Inferior parietal cortex (tissue), 1 donor: ENCODE data around the gene SH3RF1.
"Not testable (repeated sequence)": the region's sequence is repeated elsewhere in the genome, so short reads cannot be mapped to it uniquely, and the experiment has no call there.

Experiments used
- DNase-seq: peaks from one replicate; pipeline ENCODE4 v3.0.0-alpha.2; 2016; ENCODE audit errors: extremely low spot score

Gene SH3RF1

DNA sequence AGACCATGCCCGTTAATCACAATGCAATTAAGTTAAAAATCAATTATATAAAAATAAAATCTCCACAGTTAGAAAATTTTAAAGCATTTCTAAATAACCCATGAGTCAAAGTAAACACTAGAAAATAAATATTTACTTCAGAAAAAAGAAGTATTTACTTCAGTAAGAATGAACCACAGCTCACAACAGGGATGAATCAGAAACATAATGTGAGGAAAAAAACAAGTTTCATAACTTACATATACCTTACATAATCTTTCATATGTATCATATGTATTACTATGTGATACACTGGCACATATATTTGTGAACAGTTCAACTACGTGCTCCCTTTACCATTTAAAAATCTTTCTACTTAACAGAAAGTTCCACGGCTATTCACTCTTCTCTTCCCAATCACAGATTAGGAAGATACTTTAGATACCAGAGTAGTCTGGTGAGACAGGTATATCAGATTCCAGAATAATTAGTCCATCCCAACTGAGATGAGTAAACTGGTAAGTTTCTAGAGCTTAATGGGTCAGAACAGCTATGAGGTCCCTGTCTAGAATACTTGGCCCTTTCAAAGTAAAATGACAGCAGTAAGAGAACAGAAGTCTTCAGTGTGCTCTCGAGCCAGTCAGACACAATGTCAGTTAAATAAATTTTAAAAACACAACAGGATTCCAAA, 70.3 kb downstream of the SH3RF1 start:
- no peak for DNase-seq

DNA sequence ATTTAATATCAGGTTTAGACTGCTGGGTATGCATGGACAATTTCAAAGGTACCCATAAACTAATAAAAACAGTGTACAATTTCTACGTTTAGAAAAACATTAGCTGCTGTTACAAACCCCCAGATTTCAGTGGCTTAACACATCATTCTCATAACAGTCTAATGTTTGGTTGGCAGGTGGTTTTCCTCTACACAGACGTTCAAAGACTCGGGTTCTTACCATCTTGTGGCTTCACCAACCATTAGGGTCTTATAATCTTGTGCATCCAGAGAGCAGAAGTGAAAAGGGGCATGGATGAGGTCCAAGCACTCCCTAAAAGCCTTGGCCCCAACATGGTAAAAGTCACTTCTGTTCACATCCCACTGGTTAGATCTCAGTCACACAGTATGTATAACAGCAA, 71.6 kb downstream of the SH3RF1 start:
- DNase-seq, result no peak

DNA sequence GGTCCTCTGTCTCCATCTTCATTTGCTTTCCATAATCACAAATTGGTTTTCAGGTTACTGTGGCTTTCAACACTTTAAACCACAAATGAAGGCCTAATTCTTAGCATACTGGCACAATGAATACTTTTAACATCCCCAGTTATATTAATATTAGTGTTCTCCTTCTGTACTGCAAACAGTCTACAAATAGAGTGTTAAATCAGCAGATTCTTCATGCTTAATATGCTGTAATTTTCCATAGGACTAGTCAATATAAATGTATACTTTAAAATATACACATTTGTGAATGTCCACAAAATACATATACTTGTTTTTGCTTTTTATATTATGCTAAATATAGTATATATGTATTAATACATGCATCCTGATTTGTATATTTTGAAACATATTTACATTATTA, 72.6 kb downstream of the SH3RF1 start:
- DNase-seq, result no peak

DNA sequence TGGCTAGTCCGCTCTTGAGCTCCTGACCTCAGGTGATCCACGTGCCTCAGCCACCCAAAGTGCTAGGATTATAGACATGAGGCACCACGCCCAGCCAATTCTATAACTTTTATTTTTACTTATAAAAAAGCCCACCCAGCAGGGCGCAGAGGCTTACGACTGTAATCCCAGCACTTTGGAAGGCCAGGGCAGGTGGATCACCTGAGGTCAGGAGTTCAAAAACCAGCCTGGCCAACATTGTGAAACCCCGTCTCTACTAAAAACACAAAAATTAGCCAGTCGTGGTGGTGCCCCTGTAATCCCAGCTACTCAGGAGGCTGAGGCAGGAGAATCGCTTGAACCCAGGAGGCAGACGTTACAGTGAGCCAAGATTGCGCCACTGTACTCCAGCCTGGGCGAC, 73.5 kb downstream of the SH3RF1 start:
- not testable (repeated sequence) for DNase-seq

DNA sequence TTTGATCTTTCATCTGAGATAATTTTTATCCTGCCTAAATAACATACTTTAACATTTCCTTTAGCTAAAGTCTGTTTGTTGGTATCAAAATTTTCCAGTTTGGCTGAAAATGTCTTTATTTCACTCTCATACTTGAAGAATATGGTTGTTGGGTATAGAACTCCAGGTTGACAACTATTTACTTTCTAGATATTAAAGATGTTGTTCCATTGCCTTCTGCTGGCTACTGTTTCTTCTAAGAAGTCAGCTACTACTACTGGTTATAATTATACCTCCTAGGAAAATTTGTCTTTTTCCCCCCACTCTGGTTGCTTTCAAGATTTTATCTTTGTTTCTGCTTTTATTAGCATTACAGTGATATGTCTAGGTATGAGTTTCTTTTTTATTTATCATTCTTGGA, 75.7 kb downstream of the SH3RF1 start:
- no peak for DNase-seq

DNA sequence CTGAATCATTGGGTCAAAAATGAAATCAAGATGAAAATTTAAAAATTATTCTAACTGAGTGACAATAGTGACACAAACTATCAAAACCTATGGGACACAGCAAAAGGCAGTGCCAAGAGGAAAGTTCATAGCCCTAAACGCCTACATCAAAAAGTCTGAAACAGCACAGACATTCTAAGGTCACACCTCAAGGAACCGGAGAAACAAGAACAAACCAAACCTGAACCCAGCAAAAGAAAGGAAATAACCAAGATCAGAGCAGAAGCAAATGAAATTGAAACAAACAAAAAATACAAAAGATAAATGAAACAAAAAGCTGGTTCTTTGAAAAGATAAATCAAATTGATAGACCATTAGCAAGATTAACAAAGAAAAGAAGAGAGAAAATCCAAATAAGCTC, 80.8 kb downstream of the SH3RF1 start:
- not testable (repeated sequence) for DNase-seq

DNA sequence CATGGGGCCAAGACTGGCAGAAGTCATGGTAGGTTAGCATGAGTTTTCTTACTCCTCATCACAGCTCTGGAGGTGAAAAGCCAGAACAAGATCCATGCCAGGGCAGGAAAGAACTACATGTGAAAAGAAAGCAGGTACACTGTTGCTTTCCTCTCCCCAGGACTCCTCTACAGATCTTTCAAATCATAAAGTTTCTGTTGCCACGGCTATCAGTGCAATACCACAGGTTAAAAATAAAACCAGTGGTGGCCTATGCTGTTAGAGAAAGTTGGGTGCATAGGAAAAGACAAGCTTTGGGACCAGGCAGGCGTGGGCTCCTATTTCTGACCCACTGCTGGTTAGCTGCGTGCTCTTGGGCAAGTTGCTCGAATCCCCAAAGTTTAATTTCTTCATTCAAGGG, 81.4 kb downstream of the SH3RF1 start:
- no peak for DNase-seq

DNA sequence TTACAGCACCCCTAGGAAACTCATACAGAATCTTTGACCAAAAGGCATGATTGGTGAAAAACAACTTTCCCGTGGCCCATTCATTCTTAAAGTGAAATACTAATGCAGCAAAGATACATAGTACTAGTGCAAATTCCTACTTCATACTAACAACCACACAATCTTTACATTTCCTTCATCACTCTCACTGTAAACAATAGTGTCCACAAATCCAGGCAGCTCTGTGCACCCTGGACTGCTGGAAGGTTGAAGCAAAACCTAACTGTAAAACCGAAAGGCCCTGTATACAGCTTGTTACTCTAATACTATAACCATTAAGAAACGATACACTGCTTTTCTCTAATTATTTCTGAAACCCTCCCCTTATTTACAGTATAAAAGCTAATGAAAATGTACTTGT, 82.6 kb downstream of the SH3RF1 start:
- DNase-seq, result no peak

DNA sequence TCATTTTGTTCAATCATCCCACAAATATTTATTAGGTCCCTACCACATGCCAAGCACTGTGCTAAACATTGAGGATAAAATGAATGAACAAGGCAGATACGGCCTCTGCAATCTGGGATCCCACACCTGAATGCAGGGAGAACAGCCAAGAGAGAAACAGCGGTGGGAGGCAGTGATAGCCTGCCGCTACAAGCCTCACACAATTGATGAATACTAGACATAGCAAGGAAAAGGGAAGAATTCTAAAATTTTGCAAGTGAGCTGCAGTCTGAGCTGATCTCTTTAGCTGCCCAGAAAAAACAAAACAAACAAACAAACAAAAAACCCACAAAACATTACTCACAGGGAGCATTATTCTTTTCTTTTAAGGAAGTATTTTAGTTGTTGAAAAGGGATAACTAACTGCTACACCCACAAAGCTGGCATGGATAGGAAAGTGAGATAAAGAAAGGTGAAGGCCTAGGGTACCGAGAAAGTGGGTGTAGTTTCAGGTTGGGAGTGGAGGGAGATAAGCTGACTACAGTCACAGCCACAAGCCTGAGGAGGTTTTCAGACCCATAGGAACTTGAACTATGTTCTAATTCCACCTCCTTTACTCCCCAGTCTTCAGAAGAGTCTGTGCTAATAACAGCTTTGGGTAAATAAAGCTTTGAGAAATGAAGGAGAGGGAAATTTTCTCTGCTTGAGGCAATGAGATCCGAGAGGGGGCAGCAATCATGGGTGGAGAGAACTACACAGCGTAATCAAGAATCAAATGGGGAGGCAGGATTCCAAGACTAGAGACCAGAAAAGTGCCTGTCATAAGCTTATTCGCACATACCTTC, 85.4 kb downstream of the SH3RF1 start:
- DNase-seq, result no peak

DNA sequence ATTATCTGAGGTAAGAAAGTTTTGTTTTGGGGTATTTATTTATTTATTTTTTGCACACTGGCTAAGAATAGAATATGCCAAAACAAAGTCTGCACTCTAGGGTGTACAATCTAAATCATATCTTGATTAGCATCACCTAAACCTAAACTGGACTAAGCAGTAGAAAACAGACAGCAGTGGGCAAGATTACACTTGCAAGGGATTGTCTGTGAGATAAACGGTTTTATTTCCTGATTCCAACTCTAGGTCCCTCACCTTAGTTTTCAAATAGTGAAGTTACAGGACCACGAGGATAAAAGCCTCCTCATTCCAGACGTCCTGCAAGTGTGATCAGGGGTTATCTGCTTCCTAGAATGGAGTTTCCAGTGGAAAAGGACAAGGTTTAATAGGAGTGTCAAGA, 86.1 kb downstream of the SH3RF1 start:
- no peak for DNase-seq

DNA sequence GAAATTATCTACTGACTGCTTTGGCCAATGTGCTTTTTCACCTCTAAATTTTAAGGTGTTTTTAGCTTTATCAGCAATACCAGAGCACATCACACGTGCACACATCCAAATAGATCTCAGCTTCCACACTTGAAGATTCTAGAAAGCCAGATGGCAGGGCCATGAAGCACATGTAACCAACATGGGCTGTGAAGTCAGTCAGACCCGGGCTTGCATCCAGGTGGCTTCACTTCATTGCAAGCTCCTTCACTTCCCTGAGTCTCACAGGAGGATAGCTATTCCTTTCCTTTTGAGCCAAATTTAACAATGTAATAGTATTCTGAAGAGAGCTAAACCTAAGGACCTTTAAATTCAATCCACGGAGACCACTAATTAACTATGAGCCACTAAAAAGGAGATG, 86.5 kb downstream of the SH3RF1 start:
- no peak for DNase-seq

DNA sequence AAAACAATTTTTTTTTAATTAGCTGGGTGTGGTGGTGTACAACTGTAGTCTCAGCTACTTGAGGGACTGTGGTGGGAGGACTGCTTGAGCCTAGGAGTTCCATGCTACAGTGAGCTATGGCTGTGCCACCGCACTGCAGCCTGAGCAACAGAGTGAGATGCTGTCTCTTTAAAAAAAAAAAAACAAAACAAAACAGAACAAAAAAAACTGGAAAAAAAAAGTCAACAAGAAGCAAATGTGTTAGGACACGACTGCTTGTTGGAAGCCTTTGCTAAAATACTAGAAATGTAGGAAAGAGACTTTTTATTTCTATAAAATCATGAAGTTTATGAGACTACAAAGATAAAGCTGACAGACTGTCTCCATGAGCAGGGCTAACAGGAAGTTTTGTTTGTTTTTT, 87.2 kb downstream of the SH3RF1 start:
- no peak for DNase-seq

DNA sequence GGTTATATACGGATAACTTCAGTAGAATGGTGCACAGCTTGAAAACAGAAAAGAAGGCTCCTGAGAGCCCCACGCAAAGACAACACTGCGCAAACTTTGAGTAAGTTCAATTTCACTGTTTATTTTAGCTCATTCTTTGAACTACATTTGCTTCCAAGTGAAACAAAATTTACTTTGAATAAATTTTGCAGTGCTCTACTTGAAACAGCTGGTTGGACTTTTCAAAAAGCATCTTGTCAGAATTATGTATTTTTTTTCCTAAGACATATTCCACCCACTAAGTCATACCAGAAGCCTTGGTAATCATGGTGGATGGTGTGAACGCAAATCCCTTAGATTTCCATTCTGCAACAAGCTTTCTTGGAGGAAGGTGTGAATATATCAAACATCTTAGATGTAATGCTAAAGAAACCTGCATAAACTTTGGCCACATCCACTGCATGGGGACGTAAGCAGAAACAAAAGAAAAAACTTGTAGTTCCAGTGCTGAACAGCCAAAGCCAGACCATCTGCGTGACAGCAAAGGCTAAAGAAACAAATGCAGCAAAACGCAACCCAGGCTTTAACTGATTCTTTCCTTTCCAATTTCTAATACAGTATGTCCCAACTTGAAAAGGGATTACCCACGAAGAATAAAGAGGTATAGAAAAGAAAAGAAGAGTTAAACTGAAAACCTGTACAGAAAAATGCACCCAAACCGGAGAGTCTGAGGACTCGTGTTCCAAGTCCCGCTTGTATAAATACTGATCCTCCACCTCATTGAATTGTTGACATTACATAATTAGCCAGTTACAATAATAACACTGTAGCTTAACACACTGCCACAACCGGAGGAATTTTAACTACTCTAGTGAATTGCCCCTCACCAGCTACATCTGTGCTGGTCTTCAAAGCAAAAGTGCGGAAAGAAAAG, 90.9 kb downstream of the SH3RF1 start:
- DNase-seq, result no peak

DNA sequence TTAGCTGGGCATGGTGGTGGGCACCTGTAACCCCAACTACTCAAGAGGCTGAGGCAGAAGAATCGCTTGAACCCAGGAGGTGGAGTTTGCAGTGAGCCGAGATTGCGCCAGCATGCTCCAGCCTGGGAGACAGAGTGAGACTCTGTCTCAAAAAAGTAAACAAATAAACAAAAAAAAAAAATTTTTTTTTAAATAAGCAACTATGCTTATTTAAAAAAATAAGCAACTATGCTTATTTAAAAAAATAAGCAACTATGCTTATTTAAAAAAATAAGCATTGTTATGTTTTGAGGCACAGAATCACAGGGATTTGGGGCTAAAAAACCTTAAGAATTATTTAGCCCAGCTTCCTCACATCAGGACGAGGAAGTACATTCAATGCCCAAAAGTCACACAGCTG, 92.7 kb downstream of the SH3RF1 start:
- DNase-seq, result not testable (repeated sequence)

DNA sequence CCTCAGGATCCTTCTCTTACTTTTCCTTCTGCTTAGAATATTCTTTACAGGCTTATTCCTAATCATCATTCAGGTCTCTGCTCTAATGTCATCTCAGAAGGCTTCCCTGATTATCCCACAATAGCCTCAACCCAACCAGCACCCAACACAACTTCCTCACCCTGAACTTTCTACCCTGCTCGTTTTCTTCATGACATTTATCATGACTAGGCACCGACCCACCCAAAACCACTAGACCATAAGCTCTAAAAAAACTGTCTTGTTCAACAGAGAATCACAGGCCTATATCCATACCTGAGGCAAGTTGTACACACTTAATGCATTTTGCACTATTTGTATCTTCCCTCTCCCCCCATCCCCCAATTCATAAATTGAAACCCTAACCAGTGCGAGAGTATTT, 95.3 kb downstream of the SH3RF1 start:
- DNase-seq, result no peak

DNA sequence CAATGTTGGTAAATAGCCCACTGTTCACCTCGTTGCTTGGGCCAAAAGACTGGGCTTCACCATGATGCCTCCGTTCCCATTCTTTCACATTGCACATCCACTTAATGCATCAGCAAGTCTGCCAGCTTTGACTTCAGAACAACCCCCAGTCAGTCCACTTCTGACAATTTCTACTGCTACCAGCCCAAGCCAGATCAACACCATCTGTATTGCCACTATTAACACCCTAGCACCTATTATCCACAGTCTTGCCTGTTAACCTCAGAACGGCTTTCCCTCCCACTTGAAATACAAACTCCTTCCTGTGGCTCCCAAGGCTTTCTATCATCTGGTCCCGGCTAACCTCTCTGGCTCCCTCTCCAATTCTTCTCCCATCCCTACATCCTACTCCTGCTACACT, 95.7 kb downstream of the SH3RF1 start:
- DNase-seq, result no peak

DNA sequence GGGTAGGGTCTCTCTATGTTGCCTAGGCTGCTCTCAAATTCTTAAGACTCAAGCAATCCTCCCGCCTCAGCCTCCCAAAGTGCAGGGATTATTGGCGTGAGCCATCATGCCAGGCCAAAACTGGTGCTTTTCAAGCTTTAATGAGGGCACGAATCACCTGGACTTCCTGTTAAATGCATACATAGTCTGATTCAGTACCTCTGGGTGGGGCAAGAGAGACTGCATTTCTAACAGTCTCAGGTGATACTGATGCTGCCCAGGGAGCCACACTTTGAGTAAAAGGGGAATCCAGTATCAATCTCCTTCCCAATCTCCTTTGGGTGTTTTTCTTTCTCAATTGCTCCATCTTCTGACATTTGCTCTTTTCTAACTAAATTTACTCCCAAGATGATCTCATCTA, 96.5 kb downstream of the SH3RF1 start:
- DNase-seq, result no peak

DNA sequence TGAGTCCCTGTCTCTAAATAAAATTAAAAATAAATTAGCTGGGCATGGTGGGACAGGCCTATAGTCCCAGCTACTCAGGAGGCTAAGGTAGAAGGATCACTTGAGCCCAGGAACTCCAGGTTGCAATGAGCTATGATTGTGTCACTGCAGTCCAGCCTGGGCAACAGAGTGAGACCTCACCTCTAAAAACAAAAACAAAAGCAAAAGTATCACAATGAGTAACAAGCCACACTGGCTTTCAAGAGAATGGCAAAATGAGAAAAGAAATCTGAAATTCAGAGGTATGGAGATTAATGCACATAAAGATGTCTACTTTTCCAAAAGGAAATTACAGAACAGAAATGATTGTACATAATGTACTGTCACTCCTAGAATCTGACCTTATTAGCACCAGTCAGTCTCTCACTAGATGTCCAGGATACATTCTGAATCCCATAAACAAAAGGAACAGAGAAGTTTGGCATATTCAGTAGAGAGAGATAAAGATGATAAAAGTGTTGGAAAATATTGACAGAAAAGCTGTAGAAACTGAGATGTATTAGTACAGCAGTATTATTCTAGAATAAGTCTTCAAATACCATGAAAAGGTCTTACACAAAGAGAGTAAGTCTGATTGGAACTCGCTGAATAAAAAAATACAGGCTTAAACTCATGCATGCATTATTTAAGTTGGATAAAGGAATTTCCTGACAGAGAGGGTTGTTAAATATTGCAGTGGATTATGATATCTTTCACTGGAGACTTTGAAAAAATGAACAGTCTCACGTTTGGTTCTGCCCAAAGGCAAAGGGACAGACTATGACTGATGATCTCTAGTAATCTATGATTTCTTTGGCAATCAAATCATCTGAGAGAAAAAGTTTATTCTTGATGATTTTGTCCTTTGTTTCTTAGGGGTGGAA, 102.5 kb downstream of the SH3RF1 start:
- no peak for DNase-seq

DNA sequence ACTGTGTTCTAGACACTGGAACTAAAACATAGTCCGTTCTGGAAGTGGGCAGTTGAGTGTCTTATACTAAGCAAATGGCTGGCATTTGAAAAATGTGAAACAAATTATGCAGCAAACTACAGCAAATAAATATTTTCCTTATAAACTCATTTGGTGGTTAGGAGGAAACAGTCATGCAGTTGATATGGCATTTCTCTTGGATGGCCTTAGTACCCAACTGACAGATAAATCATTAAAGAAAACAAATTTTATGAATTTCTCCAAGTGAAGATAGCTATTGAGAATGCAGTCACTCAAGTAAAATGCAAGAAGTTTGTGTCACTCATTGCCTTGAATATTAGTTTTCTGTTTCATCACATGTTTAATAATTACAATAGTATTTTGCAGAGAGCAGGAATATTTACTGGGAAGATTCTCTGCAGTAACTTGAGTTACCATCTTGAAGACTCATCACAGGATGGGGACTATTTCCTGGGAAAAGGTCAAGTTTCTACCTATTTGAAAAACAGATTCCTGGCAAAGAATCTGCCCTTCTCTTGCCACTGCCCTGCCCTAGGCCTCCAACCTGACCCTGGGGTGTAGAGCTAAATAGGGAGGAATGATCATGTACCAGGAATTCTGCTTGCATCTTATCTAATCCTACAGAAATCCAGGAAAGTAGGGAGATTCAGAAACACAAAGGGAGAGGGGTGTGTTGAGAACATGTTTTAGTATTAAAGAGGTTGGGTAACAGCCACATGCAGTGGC, 105.9 kb downstream of the SH3RF1 start:
- DNase-seq, result no peak

DNA sequence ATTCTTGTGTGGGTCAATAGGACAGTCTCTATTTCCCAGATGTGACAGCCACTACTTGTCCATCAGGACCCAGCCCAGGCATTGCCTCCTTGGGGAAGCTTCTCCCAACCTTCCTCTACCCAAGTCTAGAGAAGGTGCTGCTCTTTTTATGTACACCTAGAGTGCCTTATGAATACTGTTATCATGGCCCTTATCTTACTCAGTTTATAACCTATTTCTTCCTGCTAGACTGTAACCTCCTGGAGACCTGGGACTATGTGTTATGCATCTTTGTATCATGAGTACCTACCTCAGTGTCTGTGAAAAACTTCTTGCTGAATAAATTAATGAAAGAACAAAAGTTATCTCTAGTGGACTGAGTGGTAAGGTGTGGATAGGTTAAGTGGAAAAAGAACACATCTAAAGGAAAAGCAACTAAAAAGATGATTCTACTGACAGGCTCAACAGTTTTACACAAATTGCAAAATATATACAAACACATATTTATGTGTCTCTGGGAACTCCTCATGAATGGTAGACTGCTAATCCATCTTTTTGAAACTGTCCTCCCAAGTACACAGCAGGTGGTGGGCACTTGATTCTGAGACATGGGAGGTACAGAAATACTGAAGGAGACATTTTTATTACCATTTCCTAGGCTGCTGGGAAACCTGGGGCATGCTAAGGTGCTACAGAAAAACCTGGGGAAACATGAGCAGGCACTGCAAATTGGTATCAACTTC, 106.6 kb downstream of the SH3RF1 start:
- DNase-seq, result no peak
